NCI-H2227 treated with DMSO at 0.1 percent for 48 hours (cell line): ENCODE measurements around the gene GTF2B.
"Not testable (repeated sequence)": the region's sequence is repeated elsewhere in the genome, so short reads cannot be mapped to it uniquely, and the experiment has no call there.

Experiments
- DNase-seq: peaks from one replicate; lab custom pipeline; 2025; lab: John Stamatoyannopoulos, UW

GTF2B gene, protein sequence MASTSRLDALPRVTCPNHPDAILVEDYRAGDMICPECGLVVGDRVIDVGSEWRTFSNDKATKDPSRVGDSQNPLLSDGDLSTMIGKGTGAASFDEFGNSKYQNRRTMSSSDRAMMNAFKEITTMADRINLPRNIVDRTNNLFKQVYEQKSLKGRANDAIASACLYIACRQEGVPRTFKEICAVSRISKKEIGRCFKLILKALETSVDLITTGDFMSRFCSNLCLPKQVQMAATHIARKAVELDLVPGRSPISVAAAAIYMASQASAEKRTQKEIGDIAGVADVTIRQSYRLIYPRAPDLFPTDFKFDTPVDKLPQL

GRCh38 chr1:88891318-88891950 lies at the start of gene GTF2B:
GTF2B (minus strand) TSS chr1:88891567; CDS start chr1:88891499, 68 bp downstream.
- DNase-seq: peak; percentile 93

DNA sequence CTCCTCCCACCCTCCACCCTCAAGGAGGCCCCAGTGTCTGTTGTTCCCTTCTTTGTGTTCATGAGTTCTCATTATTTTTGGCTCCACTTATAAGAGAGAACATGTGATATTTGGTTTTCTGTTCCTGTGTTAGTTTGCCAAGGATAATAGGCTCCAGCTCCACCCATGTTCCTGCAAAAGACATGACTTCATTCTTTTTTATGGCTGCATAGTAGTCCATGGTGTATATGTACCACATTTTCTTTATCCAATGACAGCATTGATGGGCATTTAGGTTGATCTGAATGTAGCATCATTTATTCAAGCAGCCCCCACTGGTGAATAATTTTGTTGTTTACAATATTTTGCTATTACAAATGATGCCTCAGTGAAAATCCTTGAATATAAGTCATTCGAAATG lies 47.2 kb upstream of the GTF2B start:
- not testable (repeated sequence) for DNase-seq

GRCh38 chr1:88936760-88937342 lies 45.5 kb upstream of the GTF2B start:
- DNase-seq: no peak

GRCh38 chr1:88936223-88936523 lies 44.8 kb upstream of the GTF2B start:
- no peak for DNase-seq

GRCh38 chr1:88935522-88936222 lies 44.3 kb upstream of the GTF2B start:
- peak; percentile 52 for DNase-seq

DNA sequence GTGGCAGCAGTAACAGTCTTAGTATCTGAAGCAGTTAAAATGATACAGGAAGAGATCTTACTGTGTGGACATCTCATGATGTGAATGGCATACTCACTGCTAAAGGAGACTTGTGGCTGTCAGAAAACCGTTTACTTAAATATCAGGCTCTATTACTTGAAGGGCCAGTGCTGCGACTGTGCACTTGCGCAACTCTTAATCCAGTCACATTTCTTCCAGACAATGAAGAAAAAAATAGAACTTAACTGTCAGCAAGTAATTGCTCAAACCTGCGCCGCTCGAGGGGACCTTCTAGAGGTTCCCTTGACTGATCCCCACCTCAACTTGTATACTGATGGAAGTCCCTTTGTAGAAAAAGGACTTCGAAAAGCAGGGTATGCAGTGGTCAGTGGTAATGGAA lies 38.8 kb upstream of the GTF2B start:
- not testable (repeated sequence) for DNase-seq

- no peak for DNase-seq
These were observed 31.9 kb upstream of the GTF2B start for GRCh38 chr1:88923224-88923623.

DNA sequence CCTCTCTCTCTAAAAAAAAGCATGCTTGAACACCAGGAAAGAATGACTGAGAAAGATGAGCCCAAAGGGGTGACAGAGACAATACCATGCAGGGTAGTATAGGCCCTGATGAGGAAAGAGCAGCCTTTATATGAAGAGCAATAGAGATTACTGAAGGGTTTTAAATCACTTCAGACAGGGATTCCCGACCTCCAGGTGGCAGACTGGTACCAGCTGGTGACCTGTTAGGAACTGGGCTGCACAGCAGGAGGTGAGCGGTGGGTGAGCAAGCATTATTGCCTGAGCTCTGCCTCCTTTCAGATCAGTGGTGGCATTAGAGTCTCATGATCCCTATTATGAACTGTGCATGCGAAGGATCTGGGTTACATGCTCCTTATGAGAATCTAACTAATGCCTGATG lies 30.8 kb upstream of the GTF2B start:
- DNase-seq: no peak

GRCh38 chr1:88920845-88921244 lies 29.5 kb upstream of the GTF2B start:
- DNase-seq: no peak

GRCh38 chr1:88917321-88918025 lies 26.1 kb upstream of the GTF2B start:
- no peak for DNase-seq

GRCh38 chr1:88916883-88917282 lies 25.5 kb upstream of the GTF2B start:
- no peak for DNase-seq

DNA sequence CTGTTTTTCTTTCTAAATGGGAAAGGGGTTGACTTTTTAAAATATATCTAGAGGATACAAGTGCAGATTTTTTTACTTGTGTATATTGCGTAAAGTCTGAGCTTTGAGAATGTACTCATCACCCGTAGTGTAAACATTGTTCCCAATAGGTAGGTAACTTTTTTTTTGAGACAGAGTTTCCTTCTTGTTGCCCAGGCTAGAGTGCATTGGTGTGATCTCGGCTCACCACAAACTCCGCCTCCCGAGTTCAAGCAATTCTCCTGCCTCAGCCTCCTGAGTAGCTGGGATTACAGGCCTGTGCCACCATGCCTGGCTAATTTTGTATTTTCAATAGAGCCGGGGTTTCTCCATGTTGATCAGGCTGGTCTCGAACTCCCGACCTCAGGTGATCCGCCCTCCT lies 20.4 kb upstream of the GTF2B start:
- not testable (repeated sequence) for DNase-seq

GRCh38 chr1:88911161-88911560 lies 19.8 kb upstream of the GTF2B start:
- DNase-seq: no peak

DNA sequence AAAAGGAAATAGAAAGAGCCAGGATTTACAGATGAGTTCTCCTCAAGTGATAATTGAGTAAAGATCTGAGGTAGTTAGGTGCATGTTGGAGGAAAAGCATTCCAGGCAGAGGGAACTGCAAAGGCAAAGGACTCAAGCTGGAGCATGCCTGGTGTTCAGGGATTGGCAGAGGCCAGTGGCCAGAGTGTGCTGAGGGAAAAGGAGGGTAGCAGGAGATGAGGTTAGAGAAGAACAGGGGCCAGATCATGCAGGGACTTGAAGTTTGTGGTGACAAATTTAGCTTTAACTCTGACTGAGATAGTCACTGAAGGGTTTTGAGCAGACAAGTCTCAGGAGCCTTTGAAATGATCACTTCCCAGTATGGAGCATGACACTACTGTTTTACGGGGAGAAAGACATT lies 19.0 kb upstream of the GTF2B start:
- DNase-seq: no peak

DNA sequence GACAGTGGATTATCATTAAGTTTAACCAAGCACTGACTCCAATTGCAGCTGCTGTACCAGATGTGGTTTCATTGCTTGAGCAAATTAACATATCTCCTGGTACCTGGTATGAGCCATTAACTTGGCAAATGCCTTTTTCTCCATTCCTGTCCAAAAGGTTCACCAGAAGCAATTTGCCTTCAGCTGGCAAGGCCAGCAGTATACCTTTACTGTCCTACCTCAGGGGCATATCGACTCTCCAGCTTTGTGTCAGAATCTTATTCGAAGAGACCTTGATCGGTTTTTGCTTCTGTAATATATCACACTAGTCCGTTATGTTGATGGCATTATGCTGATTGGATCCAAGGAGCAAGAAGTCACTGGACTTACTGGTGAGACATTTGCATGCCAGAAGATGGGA lies 9.5 kb upstream of the GTF2B start:
- no peak for DNase-seq

GRCh38 chr1:88897070-88897730 lies 5.8 kb upstream of the GTF2B start:
- DNase-seq: no peak

DNA sequence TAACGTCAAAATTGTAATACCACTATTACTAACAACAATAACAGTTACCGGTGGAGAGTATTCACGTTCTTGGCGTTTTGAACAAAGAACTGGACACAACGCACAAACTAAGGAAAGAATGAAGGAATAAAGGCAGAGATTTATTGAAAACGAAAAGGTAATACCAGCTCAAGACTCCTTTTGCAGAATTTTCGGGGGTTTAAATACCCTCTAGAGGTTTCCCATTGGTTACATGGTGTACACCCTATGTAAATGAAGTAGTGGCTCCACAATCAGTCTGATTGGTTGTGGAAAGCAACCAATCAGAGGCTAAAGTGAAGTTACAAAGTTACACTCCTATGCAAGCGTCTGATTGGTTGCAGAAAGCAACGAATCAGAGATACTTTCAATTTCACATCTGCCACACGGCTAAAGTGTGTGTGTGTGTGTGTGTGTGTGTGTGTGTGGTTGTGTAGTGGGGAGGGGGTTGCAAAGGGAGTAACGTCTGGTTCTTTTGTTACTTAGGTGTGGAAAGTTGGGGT lies 1.1 kb upstream of the GTF2B start:
- peak; percentile 88 for DNase-seq

- no peak for DNase-seq
These were observed 579 bp upstream of the GTF2B start for GRCh38 chr1:88891951-88892340.

- DNase-seq: no peak
These were observed 513 bp downstream of the GTF2B start for GRCh38 chr1:88890791-88891317.

GRCh38 chr1:88890131-88890530 lies 1.2 kb downstream of the GTF2B start:
- no peak for DNase-seq

DNA sequence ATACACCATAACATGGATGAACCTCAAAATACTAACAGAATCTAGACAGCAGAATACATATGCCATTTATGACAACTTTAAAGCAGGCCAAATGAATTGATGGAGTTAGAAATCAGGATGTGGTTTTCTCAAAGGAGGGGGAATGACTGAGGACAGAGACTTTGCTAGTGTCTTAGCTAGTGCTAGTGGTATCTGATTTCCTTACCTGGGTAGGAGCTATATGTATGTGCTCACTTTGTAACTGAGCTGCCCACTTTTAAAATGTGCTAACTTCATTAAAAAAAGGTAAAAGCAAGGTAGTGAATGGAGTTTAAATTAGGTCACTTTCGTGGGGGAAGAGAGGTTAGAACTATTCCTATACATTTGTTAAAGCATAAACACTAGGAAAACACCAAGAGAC lies 2.6 kb downstream of the GTF2B start:
- no peak for DNase-seq
